Fibroblast of the aortic adventitia (primary cell): ENCODE measurements around the gene TRIM9. TPM values are rescaled to one million over a fixed set of nuclear protein-coding genes. Genes with fewer than 3 reads are reported as not detected.

Experiments used
- DNase-seq: peaks from one replicate; pipeline ENCODE4 v3.0.0-alpha.2; 2010; ENCODE audit warnings: low read depth
- H3K4me3 ChIP-seq: 2 replicates; pipeline ENCODE4 v1.5.1; 2011; ENCODE audit warnings: low read depth, mild to moderate bottlenecking, control low read depth, low read length, moderate library complexity
- CTCF ChIP-seq: IDR thresholded peaks from 2 replicates; pipeline ENCODE4 v1.5.1; 2011; ENCODE audit warnings: mild to moderate bottlenecking, low read length, control low read depth, inconsistent platforms; ENCODE audit not compliant: insufficient read depth
- total RNA-seq: library from RNA; depleted of rRNA; stranded (reverse); fragments of >200 nt; gene quantifications from 2 replicates; pipeline ENCODE4 v1.2.3, GENCODE V29; 2012; ENCODE audit warnings: low replicate concordance

The TRIM9 gene
- total RNA-seq, 1 donor = 1.6 TPM

- TF ChIP-seq CTCF = no peak
- no peak overlapping the region for H3K4me3 ChIP-seq
- DNase-seq = peak; percentile 24
Observed at GRCh38 chr14:51079085-51079484, 15.8 kb downstream of the TRIM9 start.

GRCh38 chr14:51074701-51075385 lies 20.1 kb downstream of the TRIM9 start:
- no peak for DNase-seq
- H3K4me3 ChIP-seq = no peak overlapping the region
- TF ChIP-seq CTCF = no peak

- TF ChIP-seq CTCF = no peak
- DNase-seq = peak; percentile 60
- no peak overlapping the region for H3K4me3 ChIP-seq
Observed at GRCh38 chr14:51073731-51074130, 21.2 kb downstream of the TRIM9 start.

- no peak for TF ChIP-seq CTCF
- no peak overlapping the region for H3K4me3 ChIP-seq
- DNase-seq = no peak
Observed at GRCh38 chr14:51072976-51073375, 21.9 kb downstream of the TRIM9 start.

GRCh38 chr14:51071857-51072256 lies 23.0 kb downstream of the TRIM9 start:
- peak; percentile 13 for DNase-seq
- TF ChIP-seq CTCF = no peak
- H3K4me3 ChIP-seq = no peak overlapping the region

GRCh38 chr14:51070726-51071125 lies 24.2 kb downstream of the TRIM9 start:
- TF ChIP-seq CTCF = no peak
- H3K4me3 ChIP-seq = no peak overlapping the region
- peak; percentile 37 for DNase-seq

- no peak overlapping the region for H3K4me3 ChIP-seq
- peak; percentile 23 for DNase-seq
- no peak for TF ChIP-seq CTCF
Observed at GRCh38 chr14:51069055-51069454, 25.9 kb downstream of the TRIM9 start.
